ENCODE measurements around the gene CST8.
"Not testable (repeated sequence)": the region's sequence is repeated elsewhere in the genome, so short reads cannot be mapped to it uniquely, and the experiment has no call there.

CST8 gene

DNA sequence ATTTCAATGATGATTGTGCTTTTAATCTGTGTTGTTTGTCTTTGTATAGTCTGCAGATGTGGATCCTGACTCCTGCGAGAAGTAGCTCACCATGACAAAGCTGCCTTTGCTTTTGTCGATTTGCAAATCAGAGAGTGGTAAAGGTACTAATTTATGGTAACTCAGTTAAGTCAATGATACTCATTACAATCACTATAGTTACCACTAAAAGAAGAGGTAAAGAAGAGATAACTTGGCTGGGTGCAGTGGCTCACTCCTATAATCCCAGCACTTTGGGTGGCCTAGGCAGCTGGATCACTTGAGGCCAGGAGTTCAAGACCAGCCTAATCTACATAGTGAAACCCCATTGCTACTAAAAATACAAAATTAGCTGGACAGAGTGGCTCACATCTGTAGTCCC lies 17.6 kb upstream of the CST8 start:
- not testable (repeated sequence) for DNase-seq (ENCODE audit: low read depth, low spot score); H3K27ac ChIP-seq

DNA sequence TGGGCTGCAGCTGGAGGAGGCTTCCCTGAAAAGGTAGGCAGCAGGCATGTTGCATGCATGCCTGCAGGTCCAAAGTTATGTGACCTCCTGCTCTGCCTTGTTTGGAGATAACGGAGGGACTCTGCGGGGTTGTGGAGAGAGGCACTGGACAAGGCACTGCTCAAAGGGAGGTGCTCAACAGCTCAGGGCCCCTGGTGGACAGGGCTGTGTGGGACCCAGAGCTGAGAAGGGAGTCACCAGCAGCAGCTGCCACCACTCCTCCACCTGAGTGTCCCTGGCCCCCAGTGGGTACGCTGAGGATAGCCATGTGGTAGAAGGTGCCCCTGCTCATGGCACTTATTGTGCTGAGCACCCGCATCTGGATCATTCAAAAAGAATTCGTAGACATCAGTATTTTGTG lies 15.5 kb upstream of the CST8 start:
- no peak for DNase-seq (ENCODE audit: low read depth, low spot score)
- no peak overlapping the region for H3K27ac ChIP-seq

DNA sequence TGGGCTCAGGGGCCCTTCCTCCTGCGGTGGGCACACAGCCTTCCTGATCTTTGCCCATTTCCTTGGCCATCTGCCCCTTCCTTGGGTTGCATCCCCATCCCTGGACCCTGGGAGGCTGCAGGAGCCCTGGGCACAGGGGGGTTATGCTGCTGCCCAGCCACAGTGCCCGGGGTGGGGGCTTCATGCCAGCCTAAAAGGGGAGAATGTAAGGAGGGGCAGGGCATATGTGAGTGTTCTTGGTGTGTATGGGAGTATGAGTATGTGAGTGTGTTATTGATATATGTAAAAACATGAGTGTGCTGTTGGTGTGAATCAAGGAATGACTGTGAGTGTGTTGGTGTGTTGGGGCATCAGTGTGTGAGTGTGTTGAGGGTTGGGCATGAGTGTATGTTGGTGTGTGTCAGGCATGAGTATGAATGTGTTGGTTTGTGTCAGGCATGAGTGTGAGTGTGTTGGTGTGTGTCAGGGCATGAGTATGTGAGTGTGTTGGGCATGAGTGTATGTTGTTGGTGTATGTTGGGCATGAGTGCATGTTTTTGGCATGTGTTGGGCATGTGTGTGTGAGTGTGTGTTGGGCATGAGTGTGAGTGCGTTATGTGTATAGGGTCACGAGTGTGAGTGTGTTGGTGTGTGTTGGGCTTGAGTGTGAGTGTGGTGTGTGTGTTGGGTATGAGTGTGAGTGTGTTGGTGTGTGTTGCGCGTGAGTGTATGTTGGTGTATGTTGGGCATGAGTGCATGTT lies 14.7 kb upstream of the CST8 start:
- DNase-seq (ENCODE audit: low read depth, low spot score) = no peak
- no peak overlapping the region for H3K27ac ChIP-seq

DNA sequence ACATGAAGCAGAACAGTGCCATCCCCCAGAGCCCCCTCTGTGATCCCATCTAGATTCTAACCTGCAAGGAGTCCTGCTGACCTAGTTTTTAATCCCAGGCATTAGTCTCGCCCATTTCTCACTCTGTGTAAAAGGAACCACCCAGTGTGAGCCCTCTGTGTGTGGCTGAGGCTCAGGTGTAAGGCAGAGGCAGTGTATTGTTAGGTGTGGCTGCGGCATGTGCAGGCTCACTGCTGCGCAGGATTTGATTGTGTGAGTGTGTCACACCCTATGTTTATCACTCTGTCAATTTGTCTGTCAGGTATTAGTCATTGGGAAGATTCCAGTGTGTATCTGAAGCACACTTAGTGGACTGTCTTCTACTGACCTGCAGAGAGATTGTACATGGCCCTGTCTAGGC lies 13.7 kb upstream of the CST8 start:
- no peak overlapping the region for H3K27ac ChIP-seq
- no peak for DNase-seq (ENCODE audit: low read depth, low spot score)

DNA sequence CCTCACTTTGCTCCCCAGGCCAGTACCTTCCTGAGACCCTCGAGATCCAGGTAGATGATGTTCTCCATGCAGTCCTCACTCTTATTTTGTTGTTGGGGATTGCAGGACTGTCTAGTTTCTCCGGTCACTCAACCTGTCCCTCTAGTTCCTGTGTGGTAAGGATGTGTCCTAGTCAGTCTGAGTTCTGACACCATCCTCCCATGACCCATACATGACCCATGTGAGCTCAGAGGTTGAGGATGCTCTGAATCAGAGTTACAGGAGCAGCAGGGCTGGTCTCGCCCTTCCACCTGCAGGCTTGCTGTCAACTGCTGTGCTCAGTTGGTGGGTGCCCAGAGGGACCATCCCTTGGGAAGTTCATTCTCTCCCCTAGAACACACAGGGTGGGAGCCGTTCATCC lies 11.9 kb upstream of the CST8 start:
- no peak for DNase-seq (ENCODE audit: low read depth, low spot score)
- H3K27ac ChIP-seq = no peak overlapping the region

DNA sequence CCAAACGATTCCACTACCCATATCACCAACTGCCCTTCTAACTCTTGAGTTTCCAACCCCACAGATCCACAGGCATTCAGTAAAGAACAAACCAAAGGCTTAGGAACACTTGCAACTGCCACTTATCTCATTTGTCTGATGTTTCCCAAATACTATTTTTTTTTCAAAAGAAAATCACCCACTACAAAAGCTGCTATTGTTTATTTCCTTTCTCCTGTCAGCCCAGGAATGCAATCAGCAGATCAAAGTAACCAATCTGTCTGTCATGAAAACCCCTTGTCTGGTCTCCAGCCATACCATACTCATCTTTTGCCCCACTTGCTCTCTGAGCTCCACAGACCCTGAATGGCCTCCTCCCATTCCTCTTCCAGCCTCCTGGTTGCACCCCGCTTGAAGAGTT lies 8.8 kb upstream of the CST8 start:
- DNase-seq (ENCODE audit: low read depth, low spot score) = no peak
- no peak overlapping the region for H3K27ac ChIP-seq

DNA sequence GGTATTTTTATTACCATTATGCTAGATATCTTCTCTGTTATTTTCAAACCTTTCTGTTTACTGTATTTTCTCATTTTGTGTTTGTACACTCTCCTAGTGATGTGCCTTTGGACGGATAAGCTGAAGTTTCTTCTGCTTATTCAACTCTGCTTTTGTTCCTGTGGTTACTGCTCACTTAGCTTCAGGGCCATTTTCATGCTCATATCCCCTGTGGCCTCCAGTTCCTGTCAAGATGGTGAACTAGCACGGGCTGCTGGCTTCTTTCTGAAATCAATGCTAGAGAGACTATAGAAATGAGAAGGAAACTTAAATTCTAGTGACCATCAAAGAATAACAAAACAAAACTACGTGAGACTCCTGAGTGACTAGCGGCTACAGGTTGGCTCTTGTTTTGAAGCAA lies 6.8 kb upstream of the CST8 start:
- H3K27ac ChIP-seq = no peak overlapping the region

DNA sequence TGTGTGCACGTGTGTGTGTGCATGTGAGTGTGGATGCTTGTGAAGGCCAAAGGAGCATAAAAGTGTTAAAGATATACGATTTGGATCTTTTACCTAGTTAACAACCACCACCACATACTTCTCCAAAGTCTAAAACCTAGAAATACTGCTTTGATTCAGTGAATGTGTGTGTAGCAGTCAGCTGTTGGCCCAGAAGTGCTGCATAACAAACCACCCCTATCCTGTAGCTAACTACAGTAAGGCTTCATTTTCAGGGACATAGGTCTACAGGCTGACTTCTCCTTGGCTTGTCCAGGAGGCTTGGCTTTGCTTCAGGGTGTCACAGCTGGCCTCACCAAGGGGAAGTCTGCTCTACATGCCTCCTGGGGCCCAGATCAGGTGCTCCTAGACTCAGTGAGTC lies 2.4 kb upstream of the CST8 start:
- no peak overlapping the region for H3K27ac ChIP-seq
- no peak for DNase-seq (ENCODE audit: low read depth, low spot score)

More for the DNA sequence above, 6.8 kb upstream of the CST8 start:
- no peak for DNase-seq (ENCODE audit: low read depth, low spot score)

DNA sequence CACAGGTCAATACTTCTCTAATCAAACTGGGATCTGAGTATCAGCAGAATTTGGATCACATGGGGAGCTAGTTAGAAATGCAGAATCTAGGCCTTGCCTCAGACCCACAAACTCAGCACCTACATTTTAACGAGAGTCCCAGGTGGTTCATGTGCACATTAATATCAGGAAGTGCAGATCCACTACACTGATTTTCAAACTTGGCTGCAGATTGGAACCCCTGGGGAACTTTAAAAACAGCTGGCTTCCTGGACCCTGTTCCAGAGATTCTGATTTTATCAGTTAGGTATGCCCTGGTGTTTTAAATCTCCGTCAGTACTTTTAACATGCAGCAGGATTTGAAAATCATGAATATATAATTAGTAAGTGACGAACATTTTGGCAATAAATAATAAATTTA lies 1.9 kb upstream of the CST8 start:
- no peak overlapping the region for H3K27ac ChIP-seq
- DNase-seq (ENCODE audit: low read depth, low spot score) = no peak

DNA sequence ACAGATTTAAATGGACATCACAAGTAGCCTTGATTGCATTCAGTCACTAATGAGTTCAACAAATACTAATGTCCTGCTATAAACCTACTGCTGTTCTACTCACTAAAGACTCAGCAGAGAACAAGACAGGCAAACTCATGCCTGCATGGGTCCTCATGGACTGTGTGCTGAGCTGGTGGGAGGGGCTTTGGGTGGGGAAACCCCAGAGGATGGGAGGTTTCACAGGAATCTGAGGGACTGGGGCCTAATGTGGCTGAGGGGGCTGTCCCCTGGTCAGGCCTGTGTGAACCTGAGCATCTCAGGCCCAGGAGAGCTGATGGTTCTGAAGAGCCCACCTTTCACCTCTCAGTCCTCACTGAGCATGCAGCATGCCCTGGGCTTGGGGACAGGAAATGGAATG lies 1.4 kb downstream of the CST8 start:
- H3K27ac ChIP-seq = no peak overlapping the region
- no peak for DNase-seq (ENCODE audit: low read depth, low spot score)

DNA sequence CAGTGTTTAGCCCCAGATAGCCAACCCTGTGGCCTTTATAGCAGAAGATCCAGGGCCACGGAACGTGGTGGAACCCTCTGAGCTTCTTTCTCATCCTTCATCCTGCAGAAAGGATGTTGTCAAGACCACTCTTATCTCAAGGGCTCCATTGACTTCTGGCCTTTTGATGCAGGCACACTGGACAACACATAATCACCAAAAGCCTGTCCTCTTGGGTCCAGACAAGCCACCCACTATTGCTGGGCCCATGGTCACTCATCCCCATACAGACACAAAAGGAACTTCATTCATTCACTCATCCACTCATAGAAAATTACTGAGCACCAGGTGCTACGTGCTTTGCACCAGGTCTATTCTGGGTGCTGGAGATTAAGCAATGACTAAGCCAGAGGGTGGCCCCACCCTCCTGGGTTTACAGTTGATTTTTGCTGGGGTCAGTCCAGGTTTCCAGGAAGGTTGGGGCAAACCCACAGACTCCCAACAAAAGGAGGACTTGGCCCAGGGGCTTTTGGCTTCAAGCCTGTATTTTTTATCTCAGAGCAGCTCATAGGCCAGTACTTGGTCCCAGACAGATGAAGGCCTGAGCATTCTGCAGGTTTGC lies 2.4 kb downstream of the CST8 start:
- DNase-seq (ENCODE audit: low read depth, low spot score) = no peak

DNA sequence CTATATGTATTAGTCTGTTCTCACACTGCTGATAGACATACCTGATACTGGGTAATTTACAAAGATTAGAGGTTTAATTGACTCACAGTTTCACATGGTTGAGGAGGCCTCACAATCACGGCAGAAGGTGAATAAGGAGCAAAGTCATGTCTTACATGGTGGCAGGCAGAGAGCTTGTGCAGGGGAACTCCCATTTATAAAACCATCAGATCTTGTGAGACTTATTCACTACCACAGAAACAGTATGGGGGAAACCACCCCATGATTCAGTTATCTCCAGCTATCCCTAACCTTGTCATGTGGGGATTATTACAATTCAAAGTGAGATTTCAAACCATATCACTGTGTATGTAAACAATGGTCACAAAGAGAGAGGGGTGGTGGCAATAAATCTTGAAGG lies 6.6 kb downstream of the CST8 start:
- DNase-seq (ENCODE audit: low read depth, low spot score) = no peak
- H3K27ac ChIP-seq = no peak overlapping the region

More for the DNA sequence above, 2.4 kb downstream of the CST8 start:
- no peak overlapping the region for H3K27ac ChIP-seq

DNA sequence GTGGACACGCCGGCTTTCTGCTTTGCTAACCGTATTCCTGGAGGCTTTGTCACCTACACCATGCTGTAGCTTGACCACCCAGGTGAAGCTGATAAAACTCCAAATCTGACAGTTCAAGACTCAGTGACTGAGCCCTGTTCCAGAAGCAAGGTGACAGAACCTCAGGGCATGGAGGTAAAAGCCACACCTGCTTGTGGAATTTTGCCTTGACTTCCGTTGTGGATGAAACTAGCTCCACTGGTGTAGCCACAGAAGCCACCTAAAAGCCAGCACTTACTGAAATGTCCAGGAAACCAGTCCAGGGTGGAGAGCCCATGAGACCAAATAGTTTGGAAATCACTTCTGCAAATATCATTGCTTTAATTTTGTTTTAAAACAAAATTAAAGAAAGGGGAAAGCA lies 11.0 kb downstream of the CST8 start:
- H3K27ac ChIP-seq = no peak overlapping the region
- no peak for DNase-seq (ENCODE audit: low read depth, low spot score)

DNA sequence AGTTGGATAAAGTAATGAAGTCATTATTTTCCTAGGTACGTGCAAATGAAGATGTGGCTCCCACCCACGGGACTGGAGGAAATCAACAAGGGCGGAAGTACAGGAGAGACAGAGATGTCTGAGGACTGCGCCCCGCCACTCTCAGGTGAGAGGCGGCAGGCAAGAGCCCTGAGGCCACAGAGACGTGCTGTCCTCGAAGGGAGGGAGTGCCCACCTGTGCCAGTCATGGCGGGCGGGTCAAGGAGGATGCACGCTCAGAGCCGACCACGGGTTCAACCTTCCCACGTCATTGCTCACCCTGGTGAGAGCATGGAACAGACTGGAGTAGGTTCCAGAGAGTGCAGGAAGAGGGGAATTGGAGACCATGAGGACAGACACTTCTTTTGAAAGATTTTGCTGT lies 12.7 kb downstream of the CST8 start:
- H3K27ac ChIP-seq = no peak overlapping the region

DNA sequence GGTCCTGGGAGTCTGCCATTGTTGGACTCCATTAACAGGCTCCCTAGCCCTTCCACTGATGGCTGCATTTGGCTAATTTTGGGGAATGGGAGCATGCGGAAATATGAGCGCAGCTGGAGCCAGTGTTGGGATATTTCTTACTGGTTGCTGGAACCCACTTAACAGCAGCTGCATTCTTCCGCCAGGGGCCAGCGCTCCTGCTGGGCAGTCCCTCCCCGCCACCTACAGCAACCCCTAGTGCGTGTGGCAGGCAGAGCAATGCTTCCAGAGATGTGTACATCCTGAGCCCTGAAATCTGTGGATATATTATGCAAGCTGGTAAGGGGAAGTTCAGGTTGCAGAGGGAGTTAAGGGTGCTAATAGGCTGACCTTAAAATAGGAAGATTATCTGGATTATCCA lies 16.4 kb downstream of the CST8 start:
- no peak for DNase-seq (ENCODE audit: low read depth, low spot score)
- H3K27ac ChIP-seq = no peak overlapping the region

More for the DNA sequence above, 12.7 kb downstream of the CST8 start:
- DNase-seq (ENCODE audit: low read depth, low spot score) = no peak

DNA sequence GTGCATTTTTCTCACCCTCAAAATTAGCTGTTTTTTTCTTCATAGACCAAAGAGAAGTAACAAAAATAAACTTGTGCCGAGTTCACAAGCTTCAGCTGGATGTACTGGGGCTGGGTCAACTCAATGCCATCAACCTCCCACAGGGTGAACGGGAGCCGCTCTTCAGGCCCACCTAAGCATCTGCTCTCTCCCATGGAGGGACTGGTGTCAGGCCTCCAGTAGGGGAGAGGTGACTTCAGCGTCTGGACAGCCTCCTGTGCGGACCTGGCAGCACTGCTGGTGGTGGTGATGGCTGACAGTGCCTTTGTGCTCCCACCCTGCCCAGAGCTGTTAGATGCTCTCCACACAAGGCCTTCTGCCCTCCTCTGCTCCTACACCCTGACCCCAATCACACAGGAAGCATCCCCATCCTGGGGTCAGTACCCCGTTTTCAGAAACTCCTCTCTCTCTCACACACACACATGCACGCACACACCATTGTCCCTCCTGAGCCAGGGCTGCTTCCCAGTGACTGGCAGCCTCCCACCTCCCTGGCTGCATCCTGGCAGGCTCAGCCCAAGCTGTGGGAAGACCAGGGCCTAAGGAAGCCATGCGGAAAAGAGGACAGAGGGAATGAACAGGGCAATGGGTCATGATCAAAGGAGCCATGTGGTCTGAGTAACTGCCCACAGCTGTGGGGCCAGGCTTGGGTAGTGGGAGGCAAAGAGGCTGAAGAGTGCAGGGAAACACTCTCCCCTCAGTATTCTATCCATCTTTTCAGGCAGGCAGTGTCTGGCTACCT lies 17.7 kb downstream of the CST8 start:
- DNase-seq (ENCODE audit: low read depth, low spot score) = no peak
- H3K27ac ChIP-seq = no peak overlapping the region

DNA sequence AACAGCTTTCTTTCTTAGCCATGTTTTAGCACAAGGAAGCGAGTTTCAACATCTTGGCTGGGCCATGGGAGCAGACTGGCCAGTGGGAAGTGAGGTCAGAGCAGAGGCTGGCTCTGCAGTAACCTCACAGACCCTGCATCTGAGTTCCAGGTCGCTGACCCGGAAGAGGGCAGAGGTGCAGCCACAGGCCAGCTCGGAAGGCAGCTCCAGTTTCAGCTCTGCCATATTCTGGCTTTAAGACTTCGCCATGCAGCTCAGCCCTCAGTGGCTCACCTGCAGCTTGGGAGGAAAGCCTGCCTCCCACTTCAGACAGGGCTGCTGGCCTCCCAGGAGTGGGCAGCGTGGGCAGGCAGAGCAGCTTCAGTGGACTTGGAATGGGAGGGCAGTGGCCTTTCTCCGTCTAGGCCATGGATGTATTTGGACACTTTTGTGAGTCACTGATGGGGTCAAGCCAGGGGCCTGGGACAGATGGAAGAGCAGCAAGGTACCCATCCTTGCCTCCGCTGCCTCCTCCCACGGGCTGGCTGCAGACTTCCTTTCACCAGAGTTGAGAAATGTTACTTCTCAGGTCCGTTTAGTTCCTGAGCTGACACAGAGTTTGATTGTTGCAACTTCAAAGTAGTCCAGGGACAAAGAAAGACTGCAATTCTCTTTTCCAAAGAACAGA lies 18.5 kb downstream of the CST8 start:
- no peak for DNase-seq (ENCODE audit: low read depth, low spot score)
- H3K27ac ChIP-seq = no peak overlapping the region

DNA sequence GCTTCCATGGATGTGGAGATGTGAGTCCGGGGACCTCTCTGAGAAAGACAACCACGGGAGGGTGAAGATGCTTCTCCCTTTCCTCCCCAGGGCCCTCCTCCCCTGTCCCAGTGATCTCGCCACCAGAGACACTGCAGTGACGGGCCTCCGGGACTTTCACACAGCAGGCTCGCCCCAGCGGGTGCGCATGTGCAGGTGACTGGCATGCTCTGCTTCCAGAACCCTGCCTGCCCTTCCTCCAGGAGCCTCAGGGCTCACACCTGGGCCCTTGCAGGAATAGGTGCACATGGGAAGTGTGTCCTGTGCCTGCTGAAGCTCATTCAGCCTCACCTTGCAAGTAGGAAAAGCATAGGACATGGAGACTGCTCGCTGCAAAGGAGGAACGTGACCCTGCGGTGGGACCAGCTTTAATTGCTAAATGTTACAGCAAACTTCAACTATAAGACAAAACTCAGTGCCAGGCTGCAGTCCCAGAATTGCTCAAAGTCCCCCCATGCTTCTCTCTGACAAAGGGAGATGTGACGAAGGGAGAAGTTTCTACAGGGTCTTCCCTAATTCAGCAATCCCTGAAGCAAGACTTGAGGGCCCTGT lies 19.2 kb downstream of the CST8 start:
- no peak overlapping the region for H3K27ac ChIP-seq
- no peak for DNase-seq (ENCODE audit: low read depth, low spot score)

DNA sequence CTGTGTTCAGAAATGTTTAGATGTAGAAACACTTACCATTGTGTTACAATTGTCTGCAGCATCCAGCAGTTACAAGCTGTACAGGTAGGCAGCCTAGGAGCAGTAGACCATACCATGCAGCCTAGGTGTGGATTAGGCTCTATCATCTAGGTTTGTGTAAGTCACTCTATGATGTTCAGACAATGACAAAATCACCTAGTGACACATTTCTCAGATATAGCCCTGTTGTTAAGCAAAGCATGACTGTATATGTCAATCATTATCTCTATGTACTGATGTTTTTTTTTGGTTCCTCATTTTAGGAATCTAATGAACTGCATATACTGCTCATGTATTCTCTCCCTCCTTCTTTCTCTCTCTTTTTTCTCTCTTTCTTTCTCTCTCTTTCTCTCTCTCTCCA lies 22.2 kb downstream of the CST8 start:
- DNase-seq (ENCODE audit: low read depth, low spot score) = no peak
- H3K27ac ChIP-seq = no peak overlapping the region

DNA sequence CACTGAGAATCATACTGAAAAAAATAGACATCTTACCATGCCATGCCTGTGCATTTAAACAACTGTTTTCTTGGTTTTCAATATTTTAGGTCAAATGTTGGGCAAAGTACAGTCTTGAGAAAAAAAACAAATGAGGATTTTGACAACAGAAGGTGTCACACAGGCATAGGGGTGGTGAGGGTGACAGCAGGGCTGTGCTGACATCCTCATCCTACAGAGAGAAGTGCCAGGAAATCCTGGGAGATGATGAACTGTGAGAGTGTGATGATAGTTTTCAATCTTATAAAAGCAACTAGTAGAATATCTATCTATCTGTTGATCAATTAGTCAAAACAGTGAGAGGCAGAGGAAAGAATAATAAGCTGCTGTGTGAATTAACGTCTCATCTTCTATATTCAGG lies 23.9 kb downstream of the CST8 start:
- H3K27ac ChIP-seq = no peak overlapping the region
- DNase-seq (ENCODE audit: low read depth, low spot score) = no peak

All from epithelial cell of prostate (primary cell).